DND-41 (cell line): ENCODE results near the gene CYTL1.

ENCODE experiments used
- CTCF ChIP-seq: IDR thresholded peaks from 2 replicates; pipeline ENCODE4 v1.5.1; 2012; ENCODE audit warnings: borderline replicate concordance, low read length, moderate library complexity, mild to moderate bottlenecking; ENCODE audit not compliant: poor library complexity, severe bottlenecking; ENCODE audit errors: extremely low read depth
- EZH2 ChIP-seq: IDR thresholded peaks from 3 replicates; pipeline ENCODE4 v1.6.1; 2012; ENCODE audit warnings: borderline replicate concordance, low read depth, mild to moderate bottlenecking, moderate library complexity, low read length, inconsistent platforms; ENCODE audit not compliant: severe bottlenecking

- no peak for TF ChIP-seq CTCF
- TF ChIP-seq EZH2, result no peak
These were observed 34.2 kb downstream of the CYTL1 start for GRCh38 chr4:4985036-4985435.
